ENCODE results near the gene SOCS2.

Gene SOCS2

GRCh38 chr12:93601591-93601990, 29.1 kb downstream of the SOCS2 start:
- TF ChIP-seq, protein P1, sequence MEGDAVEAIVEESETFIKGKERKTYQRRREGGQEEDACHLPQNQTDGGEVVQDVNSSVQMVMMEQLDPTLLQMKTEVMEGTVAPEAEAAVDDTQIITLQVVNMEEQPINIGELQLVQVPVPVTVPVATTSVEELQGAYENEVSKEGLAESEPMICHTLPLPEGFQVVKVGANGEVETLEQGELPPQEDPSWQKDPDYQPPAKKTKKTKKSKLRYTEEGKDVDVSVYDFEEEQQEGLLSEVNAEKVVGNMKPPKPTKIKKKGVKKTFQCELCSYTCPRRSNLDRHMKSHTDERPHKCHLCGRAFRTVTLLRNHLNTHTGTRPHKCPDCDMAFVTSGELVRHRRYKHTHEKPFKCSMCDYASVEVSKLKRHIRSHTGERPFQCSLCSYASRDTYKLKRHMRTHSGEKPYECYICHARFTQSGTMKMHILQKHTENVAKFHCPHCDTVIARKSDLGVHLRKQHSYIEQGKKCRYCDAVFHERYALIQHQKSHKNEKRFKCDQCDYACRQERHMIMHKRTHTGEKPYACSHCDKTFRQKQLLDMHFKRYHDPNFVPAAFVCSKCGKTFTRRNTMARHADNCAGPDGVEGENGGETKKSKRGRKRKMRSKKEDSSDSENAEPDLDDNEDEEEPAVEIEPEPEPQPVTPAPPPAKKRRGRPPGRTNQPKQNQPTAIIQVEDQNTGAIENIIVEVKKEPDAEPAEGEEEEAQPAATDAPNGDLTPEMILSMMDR (IDR thresholded peaks at IDR 0.05), result no peak

DNA sequence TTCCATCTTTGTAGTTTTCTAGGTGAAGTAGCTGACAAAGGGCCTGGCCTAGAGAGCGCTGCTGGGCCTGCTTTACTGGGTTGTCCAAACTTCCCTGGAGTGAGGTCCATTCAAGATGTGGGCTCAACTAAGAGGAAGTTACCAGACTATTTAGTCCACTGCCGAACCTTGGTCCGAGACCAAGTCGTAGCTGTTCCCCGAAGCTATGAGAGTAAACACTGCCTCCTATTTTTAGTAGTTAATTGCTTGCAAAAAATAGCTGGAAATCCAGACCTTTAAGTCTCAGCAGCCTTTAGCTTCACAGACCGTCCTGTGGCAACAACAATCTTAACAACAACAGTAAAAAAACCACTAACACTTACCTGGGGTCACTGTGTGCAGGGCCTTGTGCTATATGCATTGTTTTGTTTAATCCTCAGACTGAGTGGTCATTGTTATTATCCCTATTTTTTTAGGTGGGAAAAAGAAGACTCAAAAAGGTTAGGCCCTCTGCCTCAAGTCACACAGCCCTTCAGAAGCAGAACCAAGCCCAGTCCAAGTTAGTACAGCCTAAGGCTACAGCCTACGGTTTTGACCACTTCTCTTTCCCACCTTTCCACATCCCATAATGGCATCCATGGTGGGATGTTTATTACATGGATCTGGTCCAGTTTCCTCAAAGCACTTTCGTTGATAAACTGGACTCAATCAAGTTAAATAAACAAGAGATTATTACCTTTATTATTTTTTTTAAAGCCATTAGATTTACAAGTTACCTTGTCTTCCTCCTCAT, 30.6 kb downstream of the SOCS2 start:
- TF ChIP-seq, protein P1 (IDR thresholded peaks at IDR 0.05), result no peak

DNA sequence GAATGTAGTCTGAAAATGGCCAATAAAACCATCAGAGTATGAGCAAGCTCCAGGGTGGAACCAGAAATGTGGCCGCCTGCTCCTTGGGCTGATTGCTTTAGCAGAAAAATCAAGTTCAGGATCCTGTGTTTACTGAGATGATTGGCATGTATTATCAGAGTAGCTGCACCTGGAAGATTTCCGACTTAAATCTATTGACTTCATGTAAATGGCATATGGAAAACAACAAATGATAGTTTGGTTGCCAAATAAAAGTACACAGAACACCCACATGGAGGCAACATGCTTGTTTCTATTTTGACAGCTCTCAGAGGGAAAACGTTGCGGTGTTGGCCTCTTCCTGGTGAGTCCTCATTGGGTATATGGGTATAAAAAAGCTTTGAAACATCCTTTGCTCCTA, 31.3 kb downstream of the SOCS2 start:
- TF ChIP-seq, protein P1 (IDR thresholded peaks at IDR 0.05), result no peak

GRCh38 chr12:93608313-93608712, 35.8 kb downstream of the SOCS2 start:
- TF ChIP-seq, protein P1 (IDR thresholded peaks at IDR 0.05), result no peak

- TF ChIP-seq, protein P1 (IDR thresholded peaks at IDR 0.05), result no peak
Measured at GRCh38 chr12:93609281-93610192, 37.1 kb downstream of the SOCS2 start.

DNA sequence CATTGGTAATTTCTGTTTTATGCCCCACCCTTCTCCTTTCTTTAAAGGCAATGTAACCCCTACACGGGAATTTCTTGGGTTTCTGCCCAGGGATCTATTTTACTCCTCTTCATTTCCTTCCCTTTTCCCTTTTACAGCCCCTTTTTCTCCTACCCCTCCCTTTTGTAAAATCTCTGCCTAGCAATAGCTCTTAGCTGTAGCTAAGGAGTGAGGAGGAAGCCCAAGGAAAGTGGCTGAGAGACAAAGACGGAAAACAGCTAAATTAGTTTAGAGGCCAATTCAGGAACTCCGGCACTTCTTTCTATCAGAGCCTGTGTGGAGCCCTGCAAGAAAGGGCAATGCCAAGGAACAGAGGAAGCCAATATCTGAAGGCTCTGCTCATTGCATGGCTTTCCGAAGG, 40.3 kb downstream of the SOCS2 start:
- TF ChIP-seq, protein P1 (IDR thresholded peaks at IDR 0.05), result no peak

DNA sequence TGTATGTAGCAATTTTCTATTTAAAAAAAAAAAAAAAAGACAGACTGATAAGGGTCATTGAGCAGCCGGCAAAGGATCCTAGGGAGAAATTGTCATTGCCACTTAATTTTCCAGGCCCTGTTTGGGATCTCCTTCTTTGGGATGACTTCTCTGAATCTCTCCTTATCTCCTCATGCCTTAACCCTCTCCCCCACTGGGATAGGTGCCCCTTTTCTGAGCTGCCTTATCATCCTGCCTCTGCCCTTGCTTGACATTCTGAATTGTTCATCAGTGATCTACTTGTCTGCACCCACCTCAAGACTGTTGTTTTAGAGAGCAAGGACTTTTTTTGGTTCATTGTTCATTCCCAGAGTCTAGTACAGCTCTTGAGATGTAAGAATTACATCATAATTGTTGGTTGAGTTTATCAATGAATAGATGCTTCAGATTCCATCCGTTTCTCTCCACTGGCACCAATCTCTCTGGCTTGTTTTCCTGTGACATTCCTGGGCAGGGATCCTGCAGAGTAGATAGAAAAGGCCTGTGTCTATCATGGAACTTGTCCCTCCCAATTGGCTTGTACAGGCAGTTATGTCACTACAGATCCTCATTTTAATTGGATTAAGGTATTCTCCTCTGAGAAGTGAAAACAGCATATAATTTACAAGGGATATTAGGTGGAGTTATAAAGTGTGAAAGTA, 42.6 kb downstream of the SOCS2 start:
- TF ChIP-seq, protein P1 (IDR thresholded peaks at IDR 0.05), result no peak

All from LNCAP (cell line).